Adrenal gland (tissue), 5 donors: ENCODE results near the gene HYAL1.

Experiments
- CTCF ChIP-seq, 6 experiments: fragments of 450-650 bp in 4 of 6; fragments of 200-600 bp in 2 of 6; sonication (generic) in 1 of 6; IDR thresholded peaks; 1 replicate in 5 of 6; 2 replicates in 1 of 6; pipeline versions ENCODE4 v1.5.1 to v1.8.0; 2016 to 2021; ENCODE audit warnings: antibody characterized with exemption in 6 of 6, mild to moderate bottlenecking in 2 of 6, moderate library complexity in 1 of 6
- POLR2A ChIP-seq, 2 donors: fragments of 450-650 bp; IDR thresholded peaks; one replicate each; pipeline ENCODE4 v1.6.1; 2017; ENCODE audit warnings: antibody characterized with exemption in 2 of 2, mild to moderate bottlenecking in 2 of 2, moderate library complexity in 1 of 2
- donor health status: DM: no; HTN: no; CAD: no.

GRCh38 chr3:50331364-50331907 is 28.1 kb upstream of the HYAL1 start:
- TF ChIP-seq CTCF (IDR thresholded peaks at IDR 0.05) = no peak
- no peak for TF ChIP-seq POLR2A (IDR thresholded peaks at IDR 0.05)
